Fibroblast of skin of right biceps (primary cell): ENCODE results near the gene ANKEF1.
"Not testable (repeated sequence)": the region's sequence is repeated elsewhere in the genome, so short reads cannot be mapped to it uniquely, and the experiment has no call there.

Source experiments
- DNase-seq: peaks from one replicate; pipeline ENCODE4 v3.0.0-alpha.2; 2013

ANKEF1 gene

GRCh38 chr20:10033905-10034650, 709 bp upstream of the ANKEF1 start:
- DNase-seq: no peak

- not testable (repeated sequence) for DNase-seq
Measured at GRCh38 chr20:10036321-10036720, 1.5 kb downstream of the ANKEF1 start.

- DNase-seq: peak; percentile 85
Measured at GRCh38 chr20:10040070-10040975, 5.5 kb downstream of the ANKEF1 start.

- DNase-seq: no peak
Measured at GRCh38 chr20:10042086-10042485, 7.3 kb downstream of the ANKEF1 start.

- DNase-seq: peak; percentile 21
Measured at GRCh38 chr20:10047427-10047826, 12.6 kb downstream of the ANKEF1 start.

GRCh38 chr20:10051185-10051584, 16.4 kb downstream of the ANKEF1 start:
- no peak for DNase-seq

- no peak for DNase-seq
Measured at GRCh38 chr20:10059006-10059405, 24.2 kb downstream of the ANKEF1 start.

- DNase-seq: no peak
Measured at GRCh38 chr20:10060226-10060625, 25.4 kb downstream of the ANKEF1 start.

- DNase-seq: no peak
Measured at GRCh38 chr20:10061641-10062040, 26.9 kb downstream of the ANKEF1 start.

GRCh38 chr20:10063482-10063881, 28.7 kb downstream of the ANKEF1 start:
- no peak for DNase-seq

GRCh38 chr20:10064611-10065010, 29.8 kb downstream of the ANKEF1 start:
- peak; percentile 46 for DNase-seq

GRCh38 chr20:10065154-10065833, 30.5 kb downstream of the ANKEF1 start:
- peak; percentile 29 for DNase-seq

- DNase-seq: peak; percentile 83
Measured at GRCh38 chr20:10067321-10067720, 32.5 kb downstream of the ANKEF1 start.

- peak; percentile 97 for DNase-seq
Measured at GRCh38 chr20:10074513-10074912, 39.7 kb downstream of the ANKEF1 start.

GRCh38 chr20:10075606-10076005, 40.8 kb downstream of the ANKEF1 start:
- DNase-seq: no peak

GRCh38 chr20:10076126-10077080, 41.6 kb downstream of the ANKEF1 start:
- no peak for DNase-seq

- DNase-seq: no peak
Measured at GRCh38 chr20:10077081-10077471, 42.3 kb downstream of the ANKEF1 start.

GRCh38 chr20:10077886-10078285, 43.1 kb downstream of the ANKEF1 start:
- no peak for DNase-seq

- no peak for DNase-seq
Measured at GRCh38 chr20:10078403-10078802, 43.6 kb downstream of the ANKEF1 start.

GRCh38 chr20:10079964-10080363, 45.2 kb downstream of the ANKEF1 start:
- peak; percentile 87 for DNase-seq

GRCh38 chr20:10080574-10080973, 45.8 kb downstream of the ANKEF1 start:
- DNase-seq: no peak
